WERI-Rb-1 (cell line): Measurements from ENCODE around the gene CLPTM1L.

Source experiments
- DNase-seq: peaks from one replicate; pipeline ENCODE4 v3.0.0-alpha.2; 2020
- H3K27ac ChIP-seq: fragments of 250-450 bp; sonication (Bioruptor Pico); 2 replicates; pipeline ENCODE4 v1.5.1; 2020; ENCODE audit warnings: mild to moderate bottlenecking, moderate library complexity
- H3K27me3 ChIP-seq: fragments of 250-450 bp; sonication (Bioruptor Pico); 2 replicates; pipeline ENCODE4 v1.5.1; 2021; ENCODE audit warnings: mild to moderate bottlenecking, low read depth, moderate library complexity; ENCODE audit not compliant: insufficient read depth, severe bottlenecking
- H3K36me3 ChIP-seq: fragments of 250-450 bp; sonication (Bioruptor Pico); 2 replicates; pipeline ENCODE4 v1.5.1; 2020; ENCODE audit warnings: mild to moderate bottlenecking, moderate library complexity
- H3K4me3 ChIP-seq: 2 replicates; pipeline ENCODE4 v1.5.1; 2011; ENCODE audit warnings: low read depth, mild to moderate bottlenecking, control low read depth, low read length
- H3K9me3 ChIP-seq: fragments of 250-450 bp; sonication (Bioruptor Pico); 2 replicates; pipeline ENCODE4 v1.5.1; 2021; ENCODE audit warnings: mild to moderate bottlenecking, moderate library complexity; ENCODE audit not compliant: severe bottlenecking
- CTCF ChIP-seq: IDR thresholded peaks from 2 replicates; pipeline ENCODE4 v1.5.1; 2011; ENCODE audit warnings: low read depth, mild to moderate bottlenecking, control low read depth, inconsistent platforms, low read length

The CLPTM1L gene

GRCh38 chr5:1356873-1357787 lies 12.2 kb upstream of the CLPTM1L start:
- DNase-seq = no peak
- Histone ChIP-seq H3K9me3 (no peaks in the 10 kb centered on the region), H3K27me3 (no peaks in the 10 kb centered on the region), H3K27ac (peak overlapping the region; percentile 9; the same call in 1 of the 2 replicates), H3K36me3 (no peaks in the 10 kb centered on the region), H3K4me3 (no peak overlapping the region)
- TF ChIP-seq CTCF = no peak

GRCh38 chr5:1354576-1354975 lies 9.7 kb upstream of the CLPTM1L start:
- DNase-seq = no peak
- H3K36me3 ChIP-seq = no peaks in the 10 kb centered on the region
- no peaks in the 10 kb centered on the region for H3K27me3 ChIP-seq

GRCh38 chr5:1352231-1353219 lies 7.6 kb upstream of the CLPTM1L start:
- H3K9me3 ChIP-seq = peaks cover 4% of the 10 kb centered on the region
- no peak overlapping the region for H3K27ac ChIP-seq
- no peak overlapping the region for H3K4me3 ChIP-seq
- TF ChIP-seq CTCF = no peak
- H3K27me3 ChIP-seq = no peaks in the 10 kb centered on the region
- DNase-seq = no peak
- H3K36me3 ChIP-seq = no peaks in the 10 kb centered on the region

More at GRCh38 chr5:1354576-1354975, 9.7 kb upstream of the CLPTM1L start:
- peaks cover 4% of the 10 kb centered on the region for H3K9me3 ChIP-seq
- peak overlapping the region; percentile 85; the same call in 1 of the 2 replicates for H3K27ac ChIP-seq
- no peak overlapping the region for H3K4me3 ChIP-seq
- no peak for TF ChIP-seq CTCF

GRCh38 chr5:1351156-1351555 lies 6.3 kb upstream of the CLPTM1L start:
- H3K36me3 ChIP-seq = no peaks in the 10 kb centered on the region
- TF ChIP-seq CTCF = no peak
- H3K27me3 ChIP-seq = no peaks in the 10 kb centered on the region
- no peak overlapping the region for H3K27ac ChIP-seq
- H3K4me3 ChIP-seq = no peak overlapping the region
- H3K9me3 ChIP-seq = peaks cover 4% of the 10 kb centered on the region
- DNase-seq = no peak

- Histone ChIP-seq H3K27me3 (no peaks in the 10 kb centered on the region), H3K36me3 (peaks cover 1% of the 10 kb centered on the region), H3K4me3 (no peak overlapping the region), H3K9me3 (peaks cover 4% of the 10 kb centered on the region), H3K27ac (peak overlapping the region; percentile 6)
- DNase-seq = peak; percentile 84
- TF ChIP-seq CTCF = peak; percentile 68
Observed at GRCh38 chr5:1349246-1349645, 4.3 kb upstream of the CLPTM1L start.
